D341Med (cell line): ENCODE data around the gene MICA.
A peak's percentile ranks its signal among the peaks of the same experiment; 100 is the strongest.
"Not testable (repeated sequence)": the region's sequence is repeated elsewhere in the genome, so short reads cannot be mapped to it uniquely, and the experiment has no call there.

Source experiments
- DNase-seq: peaks from one replicate; pipeline ENCODE4 v3.0.0; 2012; ENCODE audit warnings: low spot score

Gene MICA

DNA sequence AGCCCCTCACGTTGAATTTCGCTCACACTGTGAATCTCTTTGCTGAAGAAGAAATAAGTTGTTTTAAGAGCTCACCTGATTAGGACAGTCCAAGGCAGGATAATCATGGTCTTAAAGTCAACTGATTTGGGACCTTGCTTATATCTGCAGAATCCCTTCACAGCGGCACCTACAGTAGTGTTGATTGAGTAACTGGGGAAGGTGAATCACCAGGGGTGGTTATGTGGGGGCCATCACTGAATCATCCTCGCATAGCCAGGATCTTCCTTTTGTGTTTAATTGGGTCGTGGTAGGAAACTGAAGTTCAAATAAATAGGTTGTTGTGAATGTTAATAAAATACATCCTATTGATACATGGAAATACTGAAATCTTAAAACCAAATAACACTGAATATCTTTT is 20.2 kb upstream of the MICA start:
- no peak for DNase-seq

DNA sequence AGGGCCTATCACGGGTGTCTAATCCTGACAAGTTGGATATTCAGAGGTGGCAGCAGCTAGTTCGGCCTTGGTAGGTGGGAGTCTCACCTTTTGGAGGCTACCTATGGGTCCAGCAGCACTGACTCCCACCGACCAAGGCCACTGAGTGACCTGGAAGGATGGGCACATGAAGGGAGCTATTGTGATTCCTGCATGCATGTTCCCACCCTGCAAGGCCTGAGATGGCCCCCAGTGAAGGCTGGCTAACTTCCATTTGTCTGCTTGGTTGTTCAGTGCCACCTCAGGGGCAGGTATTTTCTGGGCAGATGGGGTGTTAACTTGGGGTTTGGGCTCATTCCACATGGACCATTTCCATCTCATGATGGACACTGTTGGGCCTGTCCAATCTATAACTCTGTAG is 18.4 kb upstream of the MICA start:
- DNase-seq = no peak

DNA sequence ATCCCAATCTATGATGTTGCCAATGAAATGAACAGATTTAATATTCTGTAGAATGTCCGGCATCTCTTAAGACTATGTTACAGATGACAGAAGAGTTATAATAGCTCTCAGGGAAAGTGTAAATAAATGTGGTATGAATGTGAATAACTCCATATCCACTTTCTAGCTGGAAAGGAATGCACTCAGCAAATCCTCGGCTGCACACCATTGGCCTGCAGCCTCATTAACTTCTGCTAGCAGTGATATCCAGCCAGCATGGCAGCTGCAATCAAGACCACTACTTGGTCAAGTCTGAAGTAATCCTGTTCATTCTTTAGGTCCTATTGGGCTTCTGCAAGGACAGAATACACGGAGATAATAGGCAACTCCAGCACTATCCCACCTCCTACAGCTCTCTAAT is 17.3 kb upstream of the MICA start:
- DNase-seq = no peak

DNA sequence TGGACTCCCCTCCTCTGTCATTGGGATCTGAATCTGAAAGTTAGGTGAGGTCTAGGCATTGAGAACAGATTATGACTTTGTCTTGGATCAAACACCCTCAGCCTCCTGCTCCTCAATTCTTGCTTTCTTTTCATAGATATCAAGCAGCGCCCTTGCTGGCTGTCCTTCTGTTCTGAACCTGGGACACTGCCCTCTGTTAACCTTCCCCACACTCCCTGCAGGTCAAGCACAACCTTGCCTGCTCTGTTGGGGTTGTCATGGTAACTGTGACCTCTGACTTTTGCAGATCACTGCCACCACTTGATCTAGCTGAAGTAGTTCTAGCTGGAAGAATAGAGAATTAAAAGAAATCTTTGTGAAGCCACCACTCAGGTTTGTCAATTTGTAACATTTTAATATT is 16.4 kb upstream of the MICA start:
- no peak for DNase-seq

DNA sequence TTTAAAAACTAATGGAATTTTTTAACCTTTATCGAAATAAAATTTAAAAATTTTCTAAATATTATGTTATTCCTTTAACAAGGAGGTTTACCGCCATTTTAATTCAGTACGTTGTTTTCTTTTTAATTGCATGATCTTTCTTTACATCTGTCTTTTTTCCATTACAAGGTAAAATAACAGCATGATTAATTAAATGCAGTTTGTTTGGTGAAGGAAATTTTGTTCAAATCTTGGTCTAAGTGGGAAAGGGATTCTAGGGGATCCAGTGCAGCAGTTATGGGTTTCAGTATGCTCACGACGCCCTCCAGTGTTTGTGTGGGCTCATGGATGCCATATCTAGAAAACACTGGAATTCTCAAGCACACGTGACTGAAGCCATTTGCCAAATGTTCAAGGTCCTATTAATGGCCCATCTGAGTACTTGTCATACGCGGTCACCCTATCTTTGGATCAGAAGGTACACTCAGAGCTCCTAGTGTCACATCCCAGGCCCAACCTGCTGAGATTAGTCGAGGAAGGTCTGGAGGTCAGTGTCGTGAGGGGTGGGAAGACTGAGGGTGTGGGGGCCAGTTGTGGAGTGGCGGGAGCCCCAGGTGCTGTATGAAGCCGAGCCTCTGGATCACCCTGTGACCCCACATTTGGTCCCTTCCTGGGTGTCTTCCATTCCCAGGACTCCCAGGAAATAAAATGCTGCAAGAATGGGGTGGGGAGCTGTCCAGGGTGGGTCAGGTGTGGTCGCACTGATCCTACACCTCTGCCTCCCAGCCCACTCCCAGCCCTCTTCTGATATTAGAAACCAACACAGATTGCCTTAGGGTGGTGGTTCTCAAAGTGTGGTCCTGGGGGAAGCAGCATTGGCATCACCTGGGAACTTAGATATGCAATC is 14.2 kb upstream of the MICA start:
- DNase-seq = not testable (repeated sequence)

DNA sequence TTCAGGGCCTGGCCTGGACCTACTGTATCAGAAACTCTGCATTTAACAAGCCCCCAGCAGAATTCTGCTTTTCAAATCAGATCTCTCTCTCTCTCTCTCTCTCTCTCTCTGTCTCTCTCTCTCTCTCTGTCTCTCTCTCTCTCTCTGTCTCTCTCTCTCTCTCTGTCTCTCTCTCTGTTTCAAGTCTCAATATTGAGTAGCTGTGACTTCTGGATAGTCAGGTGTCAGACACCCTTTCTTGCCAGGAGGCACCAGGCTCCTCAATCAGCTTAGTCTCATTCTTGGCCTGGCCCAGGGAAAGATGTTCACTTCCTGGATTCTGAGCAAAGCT is 13.6 kb upstream of the MICA start:
- DNase-seq = not testable (repeated sequence)

DNA sequence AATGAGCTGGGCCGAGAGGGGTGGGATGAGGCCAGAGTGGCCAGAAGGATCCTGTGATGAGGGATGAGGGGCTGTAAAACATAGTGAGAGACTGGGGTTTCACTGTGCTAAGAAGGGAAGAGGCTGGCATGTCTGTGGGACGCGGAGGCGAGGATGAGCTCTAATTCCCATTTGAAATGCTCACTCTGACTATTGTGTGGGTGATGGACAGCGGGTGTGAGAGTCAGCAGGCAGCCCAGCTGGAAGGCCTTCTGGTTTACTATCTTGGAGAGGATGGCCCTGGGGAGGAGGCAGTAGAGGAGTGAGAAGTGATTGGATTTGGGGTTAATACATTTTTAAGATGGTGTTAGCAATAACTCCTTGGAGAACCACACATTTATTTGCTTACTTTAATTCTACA is 9.5 kb upstream of the MICA start:
- no peak for DNase-seq

DNA sequence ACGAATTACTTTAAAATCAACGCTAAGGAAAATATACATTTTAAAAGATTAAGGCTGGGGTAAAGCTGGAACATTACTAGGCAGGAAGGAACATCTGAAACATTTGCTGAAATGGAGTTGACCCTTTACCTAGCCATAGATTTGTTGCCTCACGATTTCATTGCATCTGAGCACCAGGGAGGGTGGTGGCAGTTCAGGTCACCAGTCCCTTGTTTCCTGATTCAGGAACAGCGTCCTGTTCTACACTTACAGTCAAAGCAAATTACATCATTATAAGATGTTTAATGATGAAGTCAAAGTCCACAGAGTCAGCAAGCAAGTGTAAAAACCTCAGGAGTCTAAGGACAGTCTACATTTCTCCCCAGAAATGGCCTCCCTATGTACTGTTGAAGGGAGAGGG is 9.0 kb upstream of the MICA start:
- DNase-seq = no peak

DNA sequence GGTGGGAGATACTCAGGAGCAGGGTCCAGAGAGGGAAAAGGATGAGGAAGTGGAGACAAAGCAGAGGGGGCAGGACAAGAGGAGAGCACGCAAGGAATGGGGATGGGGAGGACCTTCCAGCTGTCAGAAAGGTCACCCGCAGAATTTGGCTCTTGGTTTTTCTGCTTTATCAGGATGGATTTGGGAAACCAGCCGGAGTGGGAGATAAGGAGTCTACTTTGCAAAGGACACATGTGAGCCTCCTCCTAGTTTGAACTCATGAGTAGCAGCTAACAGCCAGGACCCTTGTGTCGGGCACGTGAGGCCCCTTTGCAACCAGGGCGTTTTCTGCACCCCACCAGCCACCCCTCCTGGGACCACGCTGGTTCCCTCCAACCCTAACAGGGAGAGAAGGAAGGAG is 7.6 kb upstream of the MICA start:
- no peak for DNase-seq

DNA sequence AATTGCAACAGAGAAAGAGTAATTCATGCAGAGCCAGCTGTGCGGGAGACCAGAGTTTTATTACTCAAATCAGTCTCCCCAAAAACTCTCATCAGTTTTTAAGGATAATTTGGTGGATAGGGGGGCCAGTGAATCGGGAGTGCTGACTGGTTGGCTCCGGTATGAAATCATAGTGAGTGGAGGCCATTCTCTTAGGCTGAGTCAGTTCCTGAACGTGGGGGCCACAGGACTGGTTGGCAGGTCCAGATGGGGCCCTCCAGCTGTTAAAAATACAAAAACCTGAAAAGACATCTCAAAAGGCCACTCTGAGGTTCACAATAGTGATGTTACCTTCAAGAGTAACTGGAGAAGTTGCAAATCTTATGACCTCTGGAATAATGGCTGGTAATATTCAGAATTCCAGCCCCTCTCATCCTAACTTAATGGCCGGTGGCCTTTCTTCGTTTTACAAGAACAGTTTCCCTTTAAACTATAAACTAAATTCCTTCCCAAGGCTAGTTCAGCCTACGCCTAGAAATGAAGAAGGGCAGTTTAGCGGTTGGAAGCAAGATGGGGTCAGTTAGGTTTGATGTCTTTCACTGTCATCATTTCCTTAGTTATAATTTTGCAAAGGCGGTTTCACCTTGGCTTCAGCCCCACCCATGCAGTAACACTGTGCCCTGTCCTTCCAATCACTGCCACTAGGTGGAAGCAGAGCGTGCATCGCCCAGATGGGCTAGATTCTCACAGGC is 6.8 kb upstream of the MICA start:
- DNase-seq = peak; percentile 78

DNA sequence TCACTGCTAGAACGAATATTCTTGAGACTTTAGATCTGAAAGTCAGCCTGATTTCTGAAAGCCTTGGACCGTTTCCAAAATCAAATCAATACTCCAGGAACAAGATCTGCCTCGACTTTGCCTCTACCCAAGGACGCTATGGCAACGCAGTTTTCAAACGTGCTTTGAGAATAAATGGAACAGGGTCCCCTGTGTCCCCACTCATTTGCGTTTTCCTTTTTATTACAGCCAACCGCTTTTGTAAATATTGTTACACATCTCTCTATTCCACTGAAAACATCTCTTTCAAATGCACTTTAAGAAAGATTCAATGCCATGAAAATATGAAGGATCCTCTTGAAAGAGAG is 6.3 kb upstream of the MICA start:
- not testable (repeated sequence) for DNase-seq

DNA sequence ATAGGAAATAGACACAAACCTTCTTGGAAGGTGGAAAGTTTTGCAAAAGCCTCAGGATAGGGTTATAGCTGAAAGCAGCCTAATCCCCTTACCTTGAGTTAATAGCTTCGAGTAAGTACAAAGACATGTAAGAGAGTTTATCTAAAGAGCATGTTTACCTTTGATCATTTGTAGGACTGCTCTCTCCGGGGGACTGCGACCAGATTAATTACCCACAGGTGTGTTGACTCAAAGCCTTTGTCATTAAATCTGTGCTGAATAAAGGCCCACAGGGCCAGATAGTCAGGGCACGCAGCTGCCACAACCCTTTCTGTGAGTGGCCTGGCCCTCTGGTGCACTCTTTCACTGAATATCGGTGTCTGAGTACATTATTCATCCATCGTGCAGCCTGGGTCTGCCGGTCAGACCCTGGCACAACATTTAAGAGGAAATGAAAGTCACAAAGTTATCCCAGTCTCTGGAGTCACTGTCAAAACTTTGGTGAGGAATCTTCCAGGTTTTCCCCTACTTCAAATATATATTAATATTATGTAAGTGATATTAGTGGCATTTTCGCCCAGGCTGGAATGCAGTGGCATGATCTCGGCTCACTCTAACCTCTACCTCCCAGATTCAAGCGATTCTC is 5.4 kb upstream of the MICA start:
- no peak for DNase-seq

DNA sequence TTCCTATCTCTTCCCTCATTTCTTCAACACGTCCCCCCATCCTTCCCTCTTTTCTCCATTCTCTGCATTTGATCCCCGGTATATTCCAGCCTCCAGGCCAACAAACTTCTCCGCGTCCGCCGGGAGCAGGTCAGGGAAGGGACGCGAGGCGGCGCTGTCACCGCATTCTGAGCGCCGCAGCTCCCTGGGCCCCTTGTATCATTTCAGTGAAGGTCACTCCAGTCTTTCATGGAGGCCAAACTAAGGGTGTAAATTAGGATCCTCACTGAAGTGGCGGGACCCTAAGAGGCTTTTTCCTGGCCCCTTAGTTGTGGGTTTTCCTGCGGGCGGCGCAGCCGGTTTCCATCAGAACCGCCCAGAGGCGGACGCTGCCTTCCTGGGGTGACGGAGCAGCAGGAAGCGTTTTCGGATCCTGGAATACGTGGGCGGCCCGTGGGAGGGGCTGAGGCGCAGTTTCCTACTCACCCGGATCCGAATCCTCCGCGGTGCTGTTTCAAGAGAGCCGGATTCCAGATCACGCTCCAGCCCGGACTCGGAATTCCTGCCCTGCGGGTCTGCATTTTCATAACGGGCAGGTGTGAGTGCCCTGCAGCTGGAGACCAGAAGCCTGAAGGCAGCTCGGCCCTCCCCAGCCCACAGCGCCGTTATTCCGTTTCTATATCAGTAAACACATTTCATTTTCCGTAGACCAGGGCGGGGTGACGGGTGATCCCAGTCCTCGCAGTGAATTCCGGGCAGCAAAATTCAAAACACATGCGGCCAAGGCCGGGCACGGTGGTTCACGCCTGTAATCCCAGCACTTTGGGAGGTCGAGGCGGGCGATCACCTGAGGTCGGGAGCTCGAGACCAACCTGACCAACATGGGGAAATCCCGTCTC is 3.6 kb upstream of the MICA start:
- peak; percentile 55 for DNase-seq

DNA sequence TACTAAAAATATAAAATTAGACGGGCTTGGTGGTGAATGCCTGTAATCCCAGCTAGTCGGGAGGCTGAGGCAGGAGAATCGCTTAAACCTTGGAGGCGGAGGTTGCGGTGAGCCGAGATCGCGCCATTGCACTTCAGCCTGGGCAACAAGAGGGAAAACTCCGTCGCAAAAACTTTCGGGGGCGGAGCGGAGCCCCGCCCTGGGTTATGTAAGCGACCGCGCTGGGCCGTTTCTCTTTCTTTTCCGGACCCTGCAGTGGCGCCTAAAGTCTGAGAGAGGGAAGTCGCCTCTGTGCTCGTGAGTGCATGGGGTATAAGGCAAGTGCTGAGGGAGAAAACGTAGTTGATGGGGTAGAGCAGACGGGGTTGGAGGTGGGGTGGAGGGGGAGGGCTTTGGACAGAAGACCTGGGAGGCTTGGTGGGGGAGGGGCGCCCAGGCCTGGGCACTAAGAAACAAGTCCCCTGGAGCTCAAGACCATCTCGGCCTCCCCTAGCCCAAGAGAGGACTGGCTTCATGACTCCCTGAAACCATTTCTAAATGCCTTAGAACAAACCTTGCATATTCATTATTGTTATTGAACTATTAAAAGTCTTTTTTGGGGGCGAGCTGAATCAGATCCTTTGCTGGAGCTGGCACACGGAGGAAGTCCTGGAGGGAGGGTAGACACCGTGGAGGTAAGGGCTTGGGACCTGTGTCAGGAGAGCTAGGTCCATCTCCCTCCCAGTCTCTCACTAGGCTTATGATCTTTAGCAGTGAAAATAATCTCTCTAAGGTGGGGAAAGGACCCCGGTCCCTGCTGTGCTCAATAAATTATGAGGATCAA is 2.7 kb upstream of the MICA start:
- no peak for DNase-seq

DNA sequence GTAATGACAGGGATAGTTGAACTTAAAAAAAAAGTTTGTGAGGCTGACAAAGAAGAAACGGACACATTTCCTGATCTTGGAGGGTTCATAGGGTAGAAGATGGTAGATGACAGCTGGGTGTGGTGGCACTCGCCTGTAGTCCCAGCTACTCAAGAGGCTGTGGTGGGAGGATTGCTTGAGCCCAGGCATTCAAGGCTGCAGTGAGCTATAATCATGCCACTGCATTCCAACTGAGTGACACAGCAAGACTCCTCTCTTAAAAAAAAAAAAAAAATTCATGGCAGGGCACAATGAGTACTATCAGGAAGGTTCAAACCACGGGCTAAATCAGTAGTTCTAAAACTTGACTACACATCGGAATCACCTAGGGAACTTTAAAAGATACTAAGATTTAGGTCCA is 2.0 kb upstream of the MICA start:
- no peak for DNase-seq

DNA sequence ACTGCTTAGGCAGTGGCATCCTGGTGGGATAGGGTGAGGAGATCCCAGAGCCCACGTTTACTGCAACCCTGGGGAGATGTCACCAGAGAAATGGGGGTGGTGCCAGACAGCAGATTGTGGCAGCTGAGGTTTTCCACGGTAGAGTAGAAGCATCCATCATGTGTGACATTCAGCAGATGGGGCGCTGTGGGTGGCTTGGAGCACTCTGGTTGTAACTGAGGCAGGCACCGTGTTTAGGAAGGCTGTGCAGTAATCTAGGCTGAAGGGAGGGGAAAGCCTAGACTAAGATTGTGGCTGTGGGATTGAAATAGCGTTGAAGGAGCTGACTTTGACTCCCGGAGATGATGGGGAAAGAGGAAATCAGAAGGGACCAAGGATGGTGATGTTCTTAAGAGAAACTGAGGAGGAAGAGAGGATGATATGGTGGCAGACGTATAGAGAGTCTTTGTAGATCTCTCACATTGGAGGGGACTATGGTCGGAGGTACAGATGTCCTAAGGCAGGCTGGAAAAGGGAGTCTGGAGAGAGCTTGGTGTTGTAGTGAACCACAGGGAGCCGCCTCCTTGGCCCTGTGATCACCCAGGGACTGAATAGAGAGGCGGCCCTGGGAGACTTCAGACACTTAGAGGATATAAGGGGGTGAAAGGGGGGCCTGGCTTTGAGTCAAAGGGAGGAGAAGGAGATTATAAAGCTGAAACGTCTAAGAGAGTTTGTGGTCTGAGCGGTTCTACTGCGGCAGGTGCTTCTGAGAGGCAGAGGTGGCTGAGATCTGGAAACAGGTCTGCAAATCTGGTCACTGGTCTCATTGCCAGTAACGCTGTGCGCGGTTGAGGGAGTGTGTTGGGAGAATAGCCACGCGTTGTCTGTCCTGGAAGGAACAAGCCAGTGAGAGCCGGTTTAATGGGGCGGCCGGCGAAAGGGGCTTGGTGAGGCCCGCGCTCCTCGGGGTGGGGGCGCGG is 792 bp upstream of the MICA start:
- DNase-seq = no peak

DNA sequence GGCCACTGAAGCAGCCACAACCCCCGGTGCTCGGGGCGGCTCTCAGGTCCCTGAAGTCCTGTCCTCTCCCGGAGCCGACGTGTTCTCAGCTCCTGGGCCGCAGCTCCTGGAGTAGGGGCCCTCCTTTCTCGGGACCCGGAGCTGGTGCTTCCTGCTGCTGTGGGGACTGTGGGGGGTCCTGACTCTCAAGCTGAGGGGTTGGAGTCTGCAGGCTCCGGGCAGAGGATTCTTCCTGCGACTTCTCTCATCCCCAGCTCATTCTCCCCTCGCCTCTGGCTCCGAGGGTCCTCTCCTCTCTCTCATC is 618 bp downstream of the MICA start:
- DNase-seq = not testable (repeated sequence)

DNA sequence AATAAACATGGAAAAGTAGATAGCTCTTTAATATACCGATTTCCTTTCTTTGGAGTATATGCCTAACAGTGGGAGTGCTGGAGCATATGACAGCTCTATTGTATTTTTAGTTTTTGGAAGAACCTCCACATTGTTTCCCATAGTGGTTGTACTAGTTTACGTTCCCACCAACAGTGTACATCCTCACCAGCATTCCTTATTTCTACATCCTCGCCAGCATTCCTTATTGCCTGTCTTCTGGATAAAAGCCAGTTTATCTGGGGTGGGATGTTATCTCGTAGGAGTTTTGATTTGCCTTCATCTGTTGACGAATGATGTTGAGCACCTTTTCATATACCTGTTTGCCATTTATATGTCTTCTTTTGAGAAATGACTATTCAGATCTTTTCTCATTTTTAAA is 2.6 kb downstream of the MICA start:
- no peak for DNase-seq

DNA sequence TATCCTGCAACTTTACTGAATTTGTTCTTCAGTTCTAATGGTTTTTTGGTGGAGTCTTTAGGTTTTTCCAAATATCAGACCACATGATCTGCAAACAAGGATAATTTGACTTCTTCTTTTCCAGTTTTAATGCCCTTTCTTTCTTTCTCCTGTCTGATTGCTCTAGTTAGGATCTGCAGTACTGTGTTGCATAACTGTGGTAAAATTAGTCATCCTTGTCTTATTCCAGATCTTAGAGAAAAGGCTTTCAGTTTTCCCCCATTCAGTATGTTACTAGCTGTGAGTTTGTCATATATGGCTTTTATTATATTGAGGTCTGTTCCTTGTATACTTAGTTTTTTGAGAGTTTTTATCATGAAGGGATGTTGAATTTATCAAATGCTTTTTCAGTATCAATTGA is 4.3 kb downstream of the MICA start:
- no peak for DNase-seq

DNA sequence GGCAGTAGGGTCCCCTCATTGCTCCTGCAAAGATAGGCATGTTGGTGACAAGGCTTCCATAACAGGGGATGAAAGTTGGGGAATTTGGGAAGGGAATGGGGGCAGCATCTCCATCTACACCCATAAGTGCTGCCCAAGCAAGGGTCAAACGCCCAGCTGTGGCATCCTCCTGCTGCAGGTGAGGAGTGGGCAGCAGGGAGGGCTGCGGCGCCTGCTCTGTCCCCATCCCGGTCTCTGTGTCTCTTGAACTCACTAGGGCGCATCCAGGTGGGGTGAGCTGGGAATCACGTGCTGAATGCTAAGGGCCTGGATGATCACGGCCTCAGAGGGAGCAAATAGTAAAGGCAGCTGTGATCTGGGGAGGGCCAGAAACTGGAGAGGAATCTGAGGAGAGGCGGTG is 9.1 kb downstream of the MICA start:
- no peak for DNase-seq
